Adipose tissue (tissue), 3 donors: Measurements from ENCODE around the gene CCL19. TPM values are rescaled to one million over a fixed set of nuclear protein-coding genes. Genes with fewer than 3 reads are reported as not detected.

ENCODE experiments used
- H3K27ac ChIP-seq: one replicate; pipeline ENCODE4 v1.5.1; 2013; ENCODE audit warnings: low read depth, low read length
- WGBS, 3 donors: extraction: QIAGEN DNeasy Blood & Tissue Kit; methylation state at CpG; one replicate each; pipeline ENCODE4 v1.1.7; 2013; 5-methylcytosine and 5-hydroxymethylcytosine counted together
- polyA plus RNA-seq, 3 donors: library from polyadenylated mRNA; stranded (reverse); fragments of 200-250 nt; gene quantifications; one replicate each; pipeline ENCODE4 v1.2.3, GENCODE V29; 2013
- donor health status: healthy with polysubstance abuse.
- donor health status: Bipolar disorder and iron deficiency.
- donor health status: healthy.

The CCL19 gene
- polyA plus RNA-seq, 3 donors: 2.2 to 7.7 (median 3.4) TPM

- H3K27ac ChIP-seq: no peak overlapping the region
- 86 to 94% (median 89%) methylated on average over 5 of the region's 5 CpGs for WGBS, 3 donors
Observed at GRCh38 chr9:34669809-34670562, 21.1 kb downstream of the CCL19 start.

GRCh38 chr9:34665381-34666250, 25.5 kb downstream of the CCL19 start:
- WGBS, 3 donors: 1 to 3% (median 2%) methylated on average over 50 to 55 of the region's 55 CpGs
- H3K27ac ChIP-seq: peak overlapping the region; percentile 80

DNA sequence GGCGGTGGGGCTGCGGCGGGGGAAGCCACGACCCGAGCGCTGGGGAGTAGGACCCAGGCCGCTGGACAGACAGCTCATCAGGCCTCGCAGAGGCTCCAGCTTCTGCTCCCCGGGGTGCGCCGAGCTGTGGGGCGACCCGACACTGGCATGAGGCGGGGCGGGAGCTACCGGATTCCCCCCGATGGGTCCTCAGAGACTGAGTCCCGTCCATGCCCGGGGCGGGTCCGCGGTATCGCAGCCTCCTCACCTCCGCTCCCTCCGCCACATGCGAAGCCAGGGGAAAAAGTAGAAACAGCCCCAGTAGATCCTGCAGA, 26.1 kb downstream of the CCL19 start:
- WGBS, 3 donors: 2 to 3% (median 2%) methylated on average over 25 to 26 of the region's 26 CpGs
- no peak overlapping the region for H3K27ac ChIP-seq

- H3K27ac ChIP-seq: no peak overlapping the region
- 7 to 16% (median 12%) methylated on average over 18 of the region's 18 CpGs for WGBS, 3 donors
Observed at GRCh38 chr9:34664281-34665066, 26.6 kb downstream of the CCL19 start.

GRCh38 chr9:34663303-34663605, 27.8 kb downstream of the CCL19 start:
- no peak overlapping the region for H3K27ac ChIP-seq

DNA sequence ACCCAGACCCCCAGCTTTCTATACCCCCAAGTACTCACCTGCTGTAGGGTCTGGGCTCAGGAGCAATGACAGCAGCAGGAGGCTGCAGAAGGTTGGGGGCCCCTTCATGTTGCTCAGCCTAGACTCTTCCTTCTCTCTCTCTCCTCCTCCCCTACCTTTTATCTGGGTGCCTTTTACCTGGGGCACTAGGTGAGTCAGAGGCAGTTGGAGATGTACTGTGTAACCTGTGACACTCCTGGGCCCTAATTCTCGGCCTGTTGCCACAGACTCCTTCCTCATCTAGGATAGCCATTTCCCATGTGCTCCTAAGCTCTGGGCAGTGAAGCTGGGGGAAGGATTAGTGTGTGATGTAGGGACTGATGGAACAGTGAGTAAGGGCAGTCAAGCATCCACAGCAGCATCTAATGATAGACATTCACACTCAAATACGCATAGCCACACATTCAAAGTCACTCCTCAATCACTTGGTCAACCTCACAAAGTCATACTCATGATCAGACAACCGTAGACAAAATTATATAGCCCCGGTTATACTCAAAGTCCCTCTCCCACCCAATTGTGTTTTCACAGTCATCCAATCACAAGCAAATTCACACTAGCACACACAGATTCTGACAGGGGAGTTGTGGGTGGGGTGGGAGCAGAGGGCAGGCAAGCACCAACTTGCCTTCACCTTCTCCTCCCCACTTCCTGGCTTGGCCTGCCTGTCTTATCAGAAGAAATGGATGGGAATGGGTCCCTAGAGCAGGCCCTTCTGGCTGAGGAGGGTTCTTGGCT, 28.4 kb downstream of the CCL19 start, which contains the start of gene CCL27:
Gene CCL27 (minus strand): TSS at position 132 of the 777 bp plus-strand sequence. CDS start 24 bp downstream, at position 108.
- H3K27ac ChIP-seq: no peak within 1 kb of the TSS
- 83 to 89% (median 87%) methylated on average over 4 of the region's 4 CpGs for WGBS, 3 donors

DNA sequence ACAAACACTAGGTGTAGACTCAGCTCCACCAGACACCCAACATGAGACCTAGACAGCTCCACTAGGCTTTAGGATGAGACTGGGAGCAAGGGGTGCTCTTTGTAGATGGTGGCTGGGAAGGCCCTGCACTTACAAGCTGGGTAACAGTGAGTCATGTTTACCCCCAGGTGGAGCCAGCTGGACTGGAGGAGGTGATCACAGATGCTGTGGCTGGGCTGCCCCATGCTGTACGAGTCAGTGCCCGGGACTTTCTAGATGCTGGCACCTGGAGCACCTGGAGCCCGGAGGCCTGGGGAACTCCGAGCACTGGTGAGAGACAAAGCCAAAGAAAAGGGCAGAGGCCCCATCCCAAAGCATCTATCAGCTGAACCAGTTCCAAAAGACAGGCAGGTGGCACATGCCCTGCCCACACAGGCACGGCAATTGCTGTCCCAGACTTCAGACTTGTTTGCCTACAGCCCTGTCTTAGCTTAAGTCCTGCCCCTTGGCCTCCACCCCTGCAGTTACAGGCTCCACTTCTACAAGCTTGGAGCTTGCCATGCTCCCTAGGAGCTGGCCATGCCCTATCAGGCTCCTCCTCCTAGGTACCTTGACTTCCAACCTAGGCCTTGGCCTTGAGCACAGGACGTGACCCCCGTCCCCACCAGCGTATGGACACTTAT, 31.4 kb downstream of the CCL19 start:
- WGBS, 3 donors: 74 to 94% (median 92%) methylated on average over 8 of the region's 8 CpGs
- H3K27ac ChIP-seq: no peak overlapping the region

DNA sequence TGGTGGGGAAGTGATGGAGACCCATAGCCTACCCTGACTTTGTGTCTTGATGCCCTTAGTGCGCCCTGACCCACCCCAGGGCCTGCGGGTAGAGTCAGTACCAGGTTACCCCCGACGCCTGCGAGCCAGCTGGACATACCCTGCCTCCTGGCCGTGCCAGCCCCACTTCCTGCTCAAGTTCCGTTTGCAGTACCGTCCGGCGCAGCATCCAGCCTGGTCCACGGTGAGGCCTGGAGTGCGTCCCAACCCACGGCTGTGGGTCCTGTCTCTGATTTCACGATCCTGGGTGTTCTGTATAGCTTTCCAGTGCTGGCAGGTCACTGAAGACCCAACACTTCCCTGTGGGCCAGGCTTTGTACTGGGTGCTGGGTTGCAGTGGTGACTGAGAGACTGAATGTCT, 32.6 kb downstream of the CCL19 start:
- WGBS, 3 donors: 88 to 90% (median 89%) methylated on average over 14 of the region's 14 CpGs

GRCh38 chr9:34656992-34657391, 34.1 kb downstream of the CCL19 start:
- WGBS, 3 donors: 85 to 89% (median 86%) methylated on average over 5 of the region's 5 CpGs
- H3K27ac ChIP-seq: no peak overlapping the region

More for the DNA sequence above, 32.6 kb downstream of the CCL19 start:
- no peak overlapping the region for H3K27ac ChIP-seq

DNA sequence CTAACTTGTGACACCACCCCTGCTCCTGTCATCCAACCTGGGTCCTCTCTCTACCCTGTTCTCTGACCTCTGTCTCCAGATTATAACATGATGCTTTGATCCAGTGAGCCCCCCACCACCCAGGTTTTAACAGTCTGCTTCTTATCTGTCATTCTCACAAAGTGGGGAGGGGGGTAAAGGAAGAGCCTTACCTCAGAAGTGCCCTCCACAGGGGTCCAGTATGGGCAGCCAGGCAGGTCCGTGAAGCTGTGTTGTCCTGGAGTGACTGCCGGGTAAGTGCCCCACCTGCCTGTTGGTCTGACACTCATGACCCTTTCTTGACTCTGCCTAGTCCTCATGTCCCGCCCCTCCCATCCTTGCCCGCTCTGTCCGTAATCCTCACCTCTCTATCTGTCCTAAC, 35.7 kb downstream of the CCL19 start:
- 80 to 85% (median 81%) methylated on average over 5 of the region's 5 CpGs for WGBS, 3 donors
- no peak overlapping the region for H3K27ac ChIP-seq

DNA sequence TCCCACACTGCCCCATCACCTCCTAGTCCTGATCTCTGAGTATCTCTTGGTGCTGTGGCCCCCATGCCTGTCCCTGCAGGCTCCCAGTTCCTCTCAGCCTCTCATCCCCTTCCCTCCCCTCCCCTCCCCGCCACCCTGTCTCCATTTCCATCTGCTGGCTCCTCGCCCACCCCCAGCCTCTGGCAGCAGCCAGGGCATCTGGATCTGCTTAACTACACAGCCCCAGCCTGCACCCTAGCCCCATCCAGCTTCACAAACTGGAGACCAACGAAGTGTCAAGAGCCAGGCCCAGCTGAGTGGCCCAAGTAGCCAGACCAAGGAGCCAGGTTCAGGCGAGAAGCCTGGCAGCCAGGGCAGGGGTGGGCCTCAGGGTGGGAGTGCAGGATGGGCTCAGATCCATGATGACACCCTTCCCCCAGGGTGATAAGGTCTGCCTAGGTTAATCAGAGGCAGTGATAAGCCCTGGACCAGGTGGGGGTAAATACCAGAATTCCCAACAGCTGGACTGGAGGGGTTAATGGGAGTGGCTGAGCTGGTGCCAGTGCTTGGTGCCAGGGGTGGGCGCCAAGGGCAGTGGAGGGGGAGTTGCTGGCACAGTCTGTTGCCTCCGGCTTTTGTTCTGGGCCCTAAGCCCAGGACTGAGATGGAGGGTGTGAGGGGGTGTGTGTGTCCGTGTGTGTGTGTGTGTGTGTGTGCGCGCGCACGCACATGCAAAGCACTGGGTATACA, 36.6 kb downstream of the CCL19 start:
- no peak overlapping the region for H3K27ac ChIP-seq
- 12 to 43% (median 38%) methylated on average over 11 of the region's 11 CpGs for WGBS, 3 donors

GRCh38 chr9:34653151-34654072, 37.7 kb downstream of the CCL19 start:
- WGBS, 3 donors: 37 to 65% (median 48%) methylated on average over 11 of the region's 11 CpGs
- no peak overlapping the region for H3K27ac ChIP-seq

DNA sequence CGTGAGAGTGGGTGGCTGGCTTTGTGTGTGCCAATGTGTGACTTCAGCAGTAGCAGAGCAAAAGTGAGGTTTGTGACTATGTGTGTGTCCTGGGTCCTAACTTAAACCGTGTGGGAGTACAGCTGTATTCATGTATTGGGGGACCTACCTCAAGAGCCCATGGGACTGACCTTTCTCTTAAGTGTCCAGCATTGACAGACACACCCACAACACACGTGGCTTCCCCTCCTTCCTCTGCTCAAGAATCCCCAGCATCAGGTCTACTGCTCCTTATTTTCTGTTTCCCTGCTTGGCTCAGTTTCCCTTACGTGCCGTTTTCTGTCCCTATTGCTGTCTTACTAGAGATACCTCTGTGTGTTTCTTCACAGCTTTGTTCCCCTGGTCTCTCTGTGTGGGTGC, 38.5 kb downstream of the CCL19 start:
- WGBS, 3 donors: 29 to 53% (median 34%) methylated on average over 5 of the region's 5 CpGs
- H3K27ac ChIP-seq: no peak overlapping the region

- H3K27ac ChIP-seq: no peak within 1 kb of the TSS
- 9 to 19% (median 14%) methylated on average over 24 of the region's 24 CpGs for WGBS, 3 donors
Observed at GRCh38 chr9:34651876-34652601, 39.0 kb downstream of the CCL19 start, which contains the start of gene IL11RA. Gene IL11RA, plus strand, starts transcription at chr9:34652185. Its CDS starts 3,033 bp downstream, at chr9:34655218.

DNA sequence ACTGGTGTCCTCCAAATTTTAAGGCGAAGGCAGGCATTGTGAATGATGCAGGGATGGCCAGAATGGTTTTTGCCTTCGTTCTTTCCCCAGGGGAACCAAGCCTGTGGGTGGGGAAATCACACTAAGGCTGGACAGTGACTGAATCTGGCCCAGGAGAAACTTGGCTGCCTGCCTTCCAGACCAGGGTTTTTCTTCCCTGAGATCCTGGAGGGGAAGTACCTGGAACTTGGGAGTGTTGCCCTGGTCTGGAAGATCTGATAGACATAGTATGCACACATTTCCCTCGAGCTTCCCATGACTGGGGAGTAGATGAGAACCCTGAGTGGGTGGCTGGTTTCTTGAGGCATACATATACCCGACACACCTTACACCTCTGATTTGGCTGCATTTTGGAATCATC, 39.8 kb downstream of the CCL19 start:
- 34 to 49% (median 35%) methylated on average over 4 of the region's 4 CpGs for WGBS, 3 donors
- H3K27ac ChIP-seq: no peak overlapping the region

GRCh38 chr9:34650816-34651215, 40.3 kb downstream of the CCL19 start:
- 54 to 69% (median 59%) methylated on average over 5 of the region's 5 CpGs for WGBS, 3 donors

More at GRCh38 chr9:34650816-34651215, 40.3 kb downstream of the CCL19 start:
- no peak overlapping the region for H3K27ac ChIP-seq
